DMS79 (cell line): ENCODE results near the gene KIF13A.
"Not testable (repeated sequence)": the region's sequence is repeated elsewhere in the genome, so short reads cannot be mapped to it uniquely, and the experiment has no call there.

Source experiments
- DNase-seq: peaks from one replicate; lab custom pipeline; 2025; lab: John Stamatoyannopoulos, UW

KIF13A gene

DNA sequence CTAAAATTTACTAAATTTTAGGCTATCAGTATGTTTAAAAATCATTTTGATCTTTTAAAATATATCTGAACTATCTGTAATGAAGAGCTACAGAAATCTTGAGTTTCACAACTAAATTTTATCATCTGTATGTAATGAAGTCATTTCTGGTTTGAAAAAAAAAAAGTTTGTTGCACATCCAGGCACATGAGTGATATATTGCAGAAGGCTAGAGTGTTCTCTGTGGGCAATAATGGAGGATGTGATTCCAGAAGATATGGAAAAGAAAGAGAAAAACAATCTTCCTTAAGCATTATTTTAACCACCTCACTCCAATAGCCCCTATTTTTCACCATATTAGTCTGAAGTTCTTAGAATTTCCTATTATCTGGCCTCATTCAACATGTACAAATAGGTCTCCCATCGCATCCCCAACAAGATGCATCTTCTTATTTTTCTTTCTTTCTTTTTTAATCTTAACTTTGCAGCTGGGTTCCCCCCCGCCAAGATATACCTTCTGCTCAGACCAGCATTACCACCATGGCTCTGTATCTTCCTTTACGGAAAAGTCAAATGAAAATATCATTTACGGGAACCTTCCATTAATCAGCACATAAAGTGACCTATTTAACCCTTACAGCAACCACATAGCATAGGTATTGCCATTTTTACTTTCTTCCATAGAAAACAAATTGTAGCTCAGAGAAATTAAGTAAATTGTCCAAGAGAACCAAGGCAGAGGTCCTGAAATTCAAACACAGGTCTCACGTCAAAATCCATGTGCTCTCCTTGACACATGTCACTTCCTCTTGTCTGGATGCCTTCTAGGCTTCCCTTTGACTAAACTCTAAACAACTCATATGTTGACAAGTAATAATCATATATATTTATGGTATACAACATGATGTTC is 116.9 kb downstream of the KIF13A start:
- DNase-seq: no peak

DNA sequence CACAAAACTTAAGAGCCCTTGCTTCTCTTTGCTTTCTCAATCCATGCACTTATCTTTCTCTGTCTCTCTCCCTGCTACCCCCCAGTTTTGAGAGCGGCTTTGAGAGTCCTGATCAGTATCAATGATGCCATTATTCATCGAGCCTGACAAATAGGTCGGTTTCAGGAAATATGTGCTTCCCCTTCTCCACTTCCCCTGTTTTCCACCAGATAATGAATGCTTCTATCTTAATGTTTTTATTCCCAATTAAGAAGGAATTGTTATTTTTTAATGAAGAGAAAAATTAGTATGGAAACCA is 117.7 kb downstream of the KIF13A start:
- DNase-seq: no peak

DNA sequence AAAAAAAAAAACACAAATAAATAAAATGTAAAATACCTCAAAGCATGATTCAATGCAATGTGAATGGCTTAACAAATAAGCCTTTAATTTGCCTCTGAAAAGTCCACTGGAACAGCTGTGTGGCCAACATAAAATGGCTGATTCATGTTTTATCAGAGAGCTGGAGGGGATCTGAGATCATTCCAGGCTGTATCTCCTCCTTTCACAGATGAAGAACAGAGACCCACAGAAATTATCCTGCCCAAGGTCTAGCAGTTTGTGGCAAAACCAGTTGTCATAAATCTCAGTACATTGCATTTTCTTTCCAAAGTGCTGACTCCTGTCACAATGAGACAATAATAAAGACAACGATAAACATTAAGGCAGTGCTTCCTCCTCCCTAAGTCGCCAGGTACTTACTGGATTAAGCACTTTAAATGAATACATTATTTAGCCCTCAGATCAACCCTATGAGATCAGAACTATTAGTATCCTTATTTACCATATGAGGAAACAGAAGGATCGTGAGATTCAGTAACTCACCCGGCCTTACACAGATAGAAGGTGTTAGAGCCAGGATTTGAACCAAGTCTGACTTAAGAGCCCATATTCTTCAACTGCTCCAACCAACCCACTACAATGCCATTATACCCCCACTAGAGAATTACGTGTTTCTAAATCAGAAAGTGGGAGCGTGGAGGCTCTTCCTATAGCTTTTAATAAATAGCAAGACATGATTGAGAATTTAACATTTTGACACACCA is 118.3 kb downstream of the KIF13A start:
- no peak for DNase-seq

DNA sequence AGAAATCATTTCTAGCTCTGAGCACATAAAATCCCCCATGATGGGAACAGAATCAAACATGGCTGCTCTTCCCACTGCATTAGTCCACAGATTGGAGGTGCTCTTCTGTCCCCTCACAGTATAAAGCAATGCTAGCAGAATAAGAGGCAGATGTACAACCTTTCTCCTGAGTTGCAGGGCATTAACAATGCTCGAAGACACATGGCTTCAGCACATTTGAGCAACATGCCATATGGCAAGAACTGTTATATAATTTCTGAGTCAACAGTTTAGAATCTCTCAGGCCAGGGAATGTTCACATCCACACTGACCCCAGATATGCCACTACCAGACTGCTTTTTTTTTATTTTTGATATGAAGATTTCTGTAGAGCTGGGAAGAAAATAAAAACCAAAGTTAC is 119.6 kb downstream of the KIF13A start:
- DNase-seq: no peak

DNA sequence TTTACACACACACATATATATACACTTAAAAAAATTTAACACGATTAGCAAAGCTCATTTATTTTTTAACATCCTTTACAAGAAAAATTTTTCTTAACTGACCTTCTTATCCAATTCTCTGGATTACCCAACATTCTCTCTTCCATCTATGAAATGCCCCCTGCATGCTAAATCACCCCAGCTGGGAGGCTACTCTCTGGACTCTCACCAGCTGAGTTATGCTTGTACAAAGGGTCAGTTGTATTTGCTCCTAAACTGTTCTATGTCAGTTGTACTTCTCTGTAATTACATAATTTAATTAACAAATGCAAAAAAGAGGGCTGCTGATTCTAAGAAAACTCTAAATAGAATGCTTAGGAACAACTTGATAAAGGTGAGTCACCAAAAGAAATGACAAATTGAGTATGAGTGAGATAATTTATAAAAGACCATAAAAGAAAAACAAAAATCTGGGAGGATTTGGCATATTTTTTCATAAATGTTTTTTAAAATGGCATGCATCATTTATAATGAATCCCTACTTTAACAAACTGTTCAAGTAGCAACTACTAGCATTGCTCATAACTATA is 120.5 kb downstream of the KIF13A start:
- DNase-seq: no peak

DNA sequence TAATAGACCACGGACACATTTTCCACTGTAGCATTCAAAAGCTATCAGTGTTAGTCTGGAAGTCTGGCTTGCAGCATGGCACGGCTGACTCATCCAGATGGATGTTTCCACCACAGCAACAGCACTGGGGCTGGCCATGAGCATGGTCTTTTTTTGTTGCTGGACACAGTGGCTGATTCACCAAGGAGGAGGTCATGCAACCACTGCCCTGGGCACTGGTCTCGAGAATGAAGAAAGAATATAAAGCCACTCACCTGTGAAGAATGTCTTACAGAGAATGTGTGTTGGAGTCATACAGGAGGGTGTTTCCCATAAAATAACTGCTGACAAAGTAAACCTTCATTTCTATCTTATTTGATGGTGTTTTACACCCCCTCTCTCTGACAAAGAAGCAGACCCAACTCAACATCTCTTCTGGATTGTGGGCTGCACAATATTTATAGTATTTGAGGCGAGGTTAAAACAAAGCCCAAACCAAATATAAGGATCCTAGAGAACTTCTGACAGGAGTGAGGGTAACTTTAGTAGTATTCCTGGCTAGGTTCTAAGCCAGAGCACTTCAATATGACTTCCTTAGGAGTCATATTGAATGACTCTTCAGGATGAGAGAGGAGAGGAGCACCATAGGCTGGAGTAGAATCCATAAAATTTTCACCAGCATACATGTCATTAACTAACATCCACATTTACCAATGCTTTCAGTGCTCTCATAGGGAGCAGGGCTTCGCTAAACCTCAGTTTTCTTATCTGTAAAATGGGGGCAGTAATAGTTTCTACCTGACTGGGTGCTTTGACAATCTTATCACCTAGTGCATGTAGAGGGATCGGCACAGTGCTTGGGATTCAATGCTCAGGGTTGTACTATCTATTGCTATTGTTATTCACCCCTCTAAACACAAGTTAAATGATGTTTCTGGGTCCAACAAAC is 121.4 kb downstream of the KIF13A start:
- no peak for DNase-seq

DNA sequence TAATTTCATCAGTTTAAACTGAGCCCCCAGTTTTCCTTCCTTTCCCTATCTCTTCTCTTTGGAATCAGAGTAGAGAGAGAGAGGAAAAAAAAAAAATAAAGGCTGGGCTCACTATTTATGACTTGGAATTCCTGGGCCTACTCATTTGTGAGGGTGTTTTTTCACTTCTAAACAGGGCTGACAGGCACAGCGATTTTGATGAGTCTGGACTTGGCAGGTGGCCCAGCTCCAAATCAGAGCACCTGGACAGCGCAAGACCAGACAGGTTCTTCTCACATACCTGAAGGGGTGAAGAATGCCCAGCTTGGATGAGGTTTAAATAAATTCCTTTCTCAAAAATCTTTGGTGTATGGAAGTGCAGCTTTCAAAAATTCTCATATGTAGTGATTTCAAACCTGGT is 122.2 kb downstream of the KIF13A start:
- DNase-seq: no peak

DNA sequence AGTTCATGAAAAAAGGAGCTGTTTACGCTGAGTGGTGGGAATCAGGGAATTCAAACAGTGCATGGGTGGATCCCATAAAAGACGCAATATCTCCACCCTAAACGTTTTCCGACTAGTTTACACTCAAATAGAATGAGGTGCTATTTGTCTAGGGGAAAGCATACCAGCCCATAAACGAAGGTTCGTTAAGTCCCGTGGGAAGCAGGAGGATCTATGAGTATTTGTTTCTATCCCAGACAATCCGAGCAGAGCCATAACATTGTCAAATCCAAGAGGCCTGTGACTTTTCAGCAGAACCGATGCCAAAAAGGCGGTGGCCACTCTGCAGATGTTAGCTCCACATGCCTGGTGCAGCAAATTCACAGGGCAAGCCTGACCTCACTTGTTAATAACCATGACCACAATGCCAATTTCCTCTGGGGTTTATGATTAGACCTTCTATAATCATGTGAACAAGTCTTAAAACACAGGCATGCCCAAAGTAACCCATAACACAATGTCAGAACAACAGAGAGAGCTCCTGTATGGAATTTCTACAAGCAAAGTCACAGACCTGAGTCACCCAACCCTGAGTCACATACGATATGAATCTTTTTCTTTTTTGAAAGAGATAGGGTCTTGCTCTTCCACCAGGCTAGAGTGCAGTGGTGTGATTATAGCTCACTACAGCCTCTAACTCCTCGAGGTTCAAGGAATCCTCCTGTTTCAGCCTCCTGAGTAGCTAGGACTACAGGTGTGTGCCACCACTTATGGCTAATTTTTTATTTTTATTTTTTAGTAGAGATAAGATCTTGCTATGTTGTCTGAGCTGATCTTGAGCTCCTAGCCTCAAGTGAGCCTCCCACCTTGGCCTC is 123.3 kb downstream of the KIF13A start:
- DNase-seq: no peak

DNA sequence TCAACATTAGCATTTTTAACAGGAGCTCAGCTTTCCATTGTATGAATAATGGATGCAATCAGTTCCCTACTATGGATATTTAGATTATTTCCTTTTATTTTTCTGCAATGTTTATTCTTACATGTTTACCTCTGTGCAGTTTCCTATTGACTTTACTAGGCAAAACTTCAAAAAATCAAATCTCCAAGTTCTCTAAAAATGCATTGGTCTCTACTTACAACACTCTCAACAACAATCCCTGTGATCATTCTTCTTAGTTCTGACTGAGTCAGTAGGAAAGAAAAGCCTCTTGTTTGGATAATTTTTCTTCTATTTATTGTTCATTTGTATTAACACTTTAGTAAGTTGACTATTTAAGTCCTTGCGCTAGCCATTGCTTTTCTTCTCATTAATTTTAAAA is 126.1 kb downstream of the KIF13A start:
- no peak for DNase-seq

DNA sequence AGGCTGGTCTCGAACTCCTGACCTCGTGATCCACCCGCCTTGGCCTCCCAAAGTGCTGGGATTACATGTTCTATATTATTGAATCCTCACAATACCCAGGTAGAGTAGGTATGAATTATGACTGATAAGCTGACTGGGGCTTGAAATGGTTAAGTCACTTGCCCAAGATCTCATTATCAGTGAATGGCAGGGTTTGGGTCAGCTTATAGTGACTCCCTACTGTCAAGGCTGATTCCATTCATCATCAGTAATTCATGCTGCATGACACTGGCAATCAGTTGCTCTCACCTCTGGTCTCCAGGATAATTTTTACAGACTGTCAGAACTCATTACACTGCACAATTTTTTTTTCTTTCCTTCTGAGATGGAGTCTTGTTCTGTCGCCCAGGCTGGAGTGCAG is 127.6 kb downstream of the KIF13A start:
- DNase-seq: no peak

DNA sequence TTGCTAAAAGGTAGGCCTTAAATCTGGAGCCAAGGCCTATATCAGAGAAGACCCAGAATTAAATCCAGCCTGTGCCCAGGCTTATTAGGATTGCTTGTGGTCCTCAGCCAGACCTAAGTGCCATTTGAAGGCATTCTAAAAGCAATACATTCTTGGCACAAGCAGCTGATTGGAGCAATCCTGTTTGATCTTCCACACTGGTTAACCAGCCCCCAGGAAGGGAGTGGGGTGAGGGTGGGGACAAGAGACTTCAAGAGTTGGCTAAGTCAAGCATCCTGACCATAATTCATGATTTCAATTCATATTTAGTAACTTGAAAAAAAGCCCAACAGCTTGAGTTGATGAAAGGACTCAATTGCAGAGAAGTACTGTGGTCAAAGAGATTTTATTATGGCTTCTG is 128.9 kb downstream of the KIF13A start:
- DNase-seq: no peak

DNA sequence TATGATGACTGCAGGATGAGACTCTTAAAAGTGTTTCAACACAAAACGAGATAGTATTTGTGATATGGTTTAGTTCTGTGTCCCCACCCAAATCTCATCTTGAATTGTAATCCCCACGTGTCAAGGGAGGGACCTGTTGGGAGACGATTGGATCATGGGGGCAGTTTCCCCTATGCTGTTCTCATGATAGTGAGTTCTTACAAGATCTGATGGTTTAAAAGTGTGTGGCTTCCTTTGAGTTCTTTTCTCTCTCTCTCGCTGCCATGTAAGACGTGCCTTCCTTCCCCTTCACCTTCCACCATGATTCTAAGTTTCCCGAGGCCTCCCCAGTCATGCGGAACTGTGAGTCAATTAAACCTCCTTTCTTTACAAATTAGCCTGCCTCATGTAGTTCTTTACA is 130.2 kb downstream of the KIF13A start:
- DNase-seq: not testable (repeated sequence)

DNA sequence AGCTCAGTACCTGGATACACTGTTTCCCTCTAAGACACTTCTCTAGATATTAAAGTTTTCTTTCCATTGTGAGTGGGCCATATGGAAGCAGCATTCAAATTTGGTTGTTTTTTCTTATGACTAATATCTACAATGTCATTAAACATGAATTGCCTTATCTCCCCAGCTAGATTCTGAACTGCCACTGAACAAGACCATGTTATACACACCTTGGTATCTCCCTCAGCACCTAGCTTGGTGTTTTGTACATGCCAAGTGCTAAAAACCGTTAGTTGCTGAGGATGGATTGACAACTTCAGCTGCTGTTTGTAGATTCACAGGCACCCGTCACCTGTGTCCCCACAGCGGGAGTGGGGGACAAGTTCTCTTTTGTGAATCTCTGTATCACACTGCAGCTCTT is 131.1 kb downstream of the KIF13A start:
- DNase-seq: no peak

DNA sequence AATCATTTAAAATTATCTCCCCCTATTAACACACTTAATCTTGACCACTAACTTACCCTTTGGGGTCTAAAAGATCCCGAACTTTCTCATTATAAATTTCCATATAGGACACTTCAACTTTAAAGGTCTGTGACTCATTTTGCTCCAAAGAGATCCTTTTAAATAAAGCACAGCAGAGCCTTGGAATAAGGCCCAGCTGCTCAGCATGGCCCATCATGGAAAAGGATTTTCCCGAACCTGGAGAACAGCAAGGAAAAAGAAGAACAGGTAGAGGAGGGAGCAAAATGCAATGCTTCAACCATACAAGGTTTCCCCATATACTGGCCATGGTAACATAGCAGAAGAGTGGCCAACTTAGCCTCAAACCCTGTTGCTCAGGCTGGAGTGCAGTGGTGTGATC is 132.1 kb downstream of the KIF13A start:
- DNase-seq: no peak

DNA sequence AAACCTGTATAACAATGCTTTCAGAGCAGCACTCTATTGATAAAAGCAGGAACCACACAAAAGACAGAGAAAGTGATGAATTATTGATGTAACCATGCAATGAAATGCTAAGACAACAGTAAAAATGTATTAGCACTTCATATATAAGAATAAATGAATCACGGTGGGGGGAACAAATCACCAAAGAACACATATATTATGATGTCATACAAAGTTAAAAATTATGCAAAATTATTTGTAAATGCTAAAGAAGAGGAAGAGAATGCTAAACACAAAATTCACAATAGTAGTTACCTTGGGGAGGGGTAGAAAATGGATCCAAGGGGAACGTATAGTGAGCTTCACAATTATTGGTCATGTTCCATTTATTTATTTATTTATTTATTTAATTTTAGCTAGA is 133.9 kb downstream of the KIF13A start:
- DNase-seq: no peak

DNA sequence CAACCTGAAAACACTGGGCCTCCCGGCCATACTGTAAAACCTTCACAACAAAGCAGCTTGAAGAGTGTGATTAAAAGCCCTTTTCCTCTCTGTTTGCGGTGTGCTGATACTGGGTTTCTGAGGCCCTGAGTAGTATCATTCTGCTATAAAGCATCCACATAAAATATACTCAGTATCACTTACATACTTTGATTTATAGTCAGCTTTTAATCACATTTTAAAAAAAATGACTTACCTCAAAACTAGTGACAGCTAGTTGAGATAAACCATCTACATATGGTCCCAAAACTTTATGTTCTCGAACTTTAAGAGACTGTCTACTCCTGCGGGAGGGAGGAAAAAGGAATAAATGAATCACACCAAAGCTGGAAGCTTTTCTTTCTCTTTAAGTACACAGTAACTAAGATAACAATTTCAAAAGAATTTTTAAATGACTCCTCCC is 135.7 kb downstream of the KIF13A start:
- DNase-seq: no peak

DNA sequence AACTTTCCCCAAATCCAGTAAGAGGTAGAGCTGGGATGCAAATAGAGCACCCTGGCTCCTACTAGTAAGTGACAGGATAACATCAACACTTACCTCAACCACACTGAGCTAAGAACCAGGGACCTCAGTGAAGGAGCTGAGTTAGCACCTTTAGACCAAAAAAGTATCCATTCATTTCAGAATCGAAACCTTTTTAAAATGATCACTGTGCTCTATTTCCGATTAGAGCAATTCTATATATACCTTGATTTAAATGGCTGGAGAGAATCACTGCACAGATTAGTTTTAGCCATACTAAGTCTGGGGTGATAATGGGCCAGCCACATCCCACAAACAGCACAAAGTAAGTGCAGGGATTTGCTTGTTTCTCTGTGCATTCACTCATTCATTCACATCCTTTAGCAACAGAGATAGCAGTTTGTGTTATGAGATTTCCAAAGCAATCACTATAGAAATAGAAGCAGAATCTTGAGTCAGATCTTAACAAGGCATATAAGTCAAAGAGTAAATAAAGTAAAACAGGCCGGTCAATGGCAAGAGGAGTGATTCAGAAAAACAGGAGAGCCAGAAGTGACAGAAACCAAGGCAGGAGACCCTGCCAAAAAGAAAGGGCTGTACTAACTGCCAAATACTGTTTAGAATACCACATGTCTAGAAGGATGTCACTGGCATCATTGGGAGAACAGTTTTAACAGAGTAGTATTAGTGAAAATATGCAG is 136.3 kb downstream of the KIF13A start:
- DNase-seq: no peak

DNA sequence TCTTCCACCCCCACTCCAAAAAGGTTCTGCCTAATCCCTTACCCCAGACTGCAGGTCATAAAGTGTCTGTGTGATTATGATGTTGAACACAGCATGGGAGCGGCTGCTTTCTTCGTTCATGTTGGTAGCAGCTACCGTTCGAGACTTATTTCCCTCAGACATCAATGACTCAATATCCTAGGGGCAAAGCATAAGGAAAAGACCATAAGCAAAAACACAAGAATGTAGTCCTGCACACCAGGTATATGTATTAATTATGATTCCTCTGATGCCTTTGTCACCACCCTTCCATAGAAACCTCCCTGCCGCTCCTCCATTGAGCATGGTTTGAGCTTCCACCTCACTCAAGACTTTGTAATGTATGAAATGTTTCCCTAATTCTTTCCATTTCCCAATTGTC is 137.2 kb downstream of the KIF13A start:
- no peak for DNase-seq

DNA sequence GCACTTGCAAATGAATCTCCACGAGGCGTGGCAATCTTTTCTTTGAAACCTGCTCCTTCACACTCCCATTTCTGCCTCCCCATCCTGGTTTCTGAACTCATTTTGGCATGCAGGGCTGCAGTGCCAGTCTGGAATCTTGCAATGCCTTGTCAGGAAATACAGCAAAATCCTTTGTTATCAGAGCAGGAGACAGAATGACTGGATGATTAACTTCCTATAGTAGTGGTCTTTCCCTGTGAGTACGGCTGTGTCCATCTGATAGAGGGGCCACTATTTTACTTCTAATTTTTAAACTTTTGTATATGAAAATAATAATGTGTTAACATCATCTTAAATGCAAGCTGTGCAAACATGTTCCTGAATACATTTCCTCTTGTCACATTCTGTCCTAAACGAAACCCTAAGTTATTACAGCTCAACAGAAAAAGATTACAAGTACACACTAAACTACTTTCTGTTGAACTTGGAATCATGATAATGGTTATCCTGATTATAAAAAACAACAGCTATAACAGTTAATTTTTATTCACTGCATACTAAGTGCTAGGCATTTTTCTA is 140.2 kb downstream of the KIF13A start:
- DNase-seq: no peak

DNA sequence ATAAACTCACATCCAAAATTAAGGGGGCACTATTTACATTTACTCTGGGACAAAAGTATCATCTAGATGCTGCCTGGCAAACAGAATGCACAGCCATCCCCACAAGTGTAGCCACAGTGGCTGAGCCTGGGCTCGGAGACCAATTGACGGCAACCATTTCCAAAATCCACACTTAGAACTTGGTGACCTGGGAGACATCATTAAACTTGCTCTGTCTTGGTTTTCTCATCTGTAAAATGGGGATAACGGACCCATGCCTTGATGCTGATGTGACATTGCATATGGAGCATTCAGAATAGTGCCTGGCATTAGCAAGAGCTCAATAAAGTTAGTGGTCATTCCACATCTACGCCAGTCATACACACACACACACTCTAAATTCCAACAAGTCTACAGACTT is 140.7 kb downstream of the KIF13A start:
- DNase-seq: no peak
